Stimulated activated CD8-positive, alpha-beta memory T cell treated with anti-CD3 and anti-CD28 coated beads, Interleukin-4, amount 100 ng/mL, for 1 hour (primary cell): ENCODE results near the gene BZW2.

Source experiments
- DNase-seq, 2 donors: peaks; one replicate each; pipeline ENCODE4 v3.0.0-alpha.2; 2020; ENCODE audit warnings: low read depth in 2 of 2, low spot score in 1 of 2

BZW2 gene

GRCh38 chr7:16645593-16646471 is at the start of gene BZW2, which contains the start of gene ANKMY2:
Gene BZW2 (plus strand): TSS chr7:16646181. CDS start chr7:16665444, 19,263 bp downstream.
Gene ANKMY2 (minus strand): TSS chr7:16645754. CDS start chr7:16645573, 181 bp downstream.
- DNase-seq = peak; percentile 84 to 85

GRCh38 chr7:16598015-16598414 is 48.0 kb upstream of the BZW2 start:
- DNase-seq = no peak

DNA sequence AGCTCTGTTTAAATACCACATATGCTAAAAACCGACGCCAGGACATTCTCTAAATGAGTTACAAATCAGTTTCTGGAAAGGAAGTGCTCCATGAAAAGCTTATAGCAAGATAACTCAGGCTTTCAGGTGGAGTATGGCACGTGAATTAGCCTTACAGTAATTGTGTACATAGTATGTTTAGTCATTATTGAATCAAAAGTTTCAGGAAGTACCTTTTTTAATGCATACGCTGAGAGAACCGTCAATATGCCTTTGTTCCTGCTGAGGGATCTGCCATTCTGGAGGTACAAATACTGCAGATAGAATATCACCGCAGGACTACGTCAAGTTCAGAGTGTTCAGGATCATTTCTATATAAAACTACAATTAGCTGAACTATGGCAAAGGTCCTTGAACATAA is 46.1 kb upstream of the BZW2 start:
- DNase-seq = no peak

GRCh38 chr7:16603633-16604032 is 42.3 kb upstream of the BZW2 start:
- DNase-seq = no peak

- no peak for DNase-seq
These were observed 41.9 kb upstream of the BZW2 start for GRCh38 chr7:16604054-16604453.

GRCh38 chr7:16606704-16607103 is 39.3 kb upstream of the BZW2 start:
- no peak for DNase-seq

- no peak for DNase-seq
These were observed 36.0 kb upstream of the BZW2 start for GRCh38 chr7:16609842-16610450.

DNA sequence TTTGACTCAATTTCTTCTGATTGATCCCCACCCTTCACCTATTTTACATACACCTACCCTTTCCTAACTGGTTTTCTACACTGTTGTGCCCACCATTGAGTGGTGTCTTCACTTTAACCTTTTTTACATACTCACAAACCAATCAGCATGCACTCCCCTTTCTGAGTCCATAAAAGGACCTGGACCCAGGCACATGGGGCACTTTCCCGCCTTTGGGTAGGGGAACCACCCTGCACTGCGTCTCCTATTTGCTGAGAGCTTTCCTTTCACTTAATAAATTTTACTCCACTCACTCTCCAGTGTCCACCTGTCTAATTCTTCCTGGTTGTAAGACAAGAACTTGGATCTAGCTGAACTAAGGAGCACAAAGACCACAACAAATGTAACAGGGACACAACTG is 34.3 kb upstream of the BZW2 start:
- DNase-seq = no peak

DNA sequence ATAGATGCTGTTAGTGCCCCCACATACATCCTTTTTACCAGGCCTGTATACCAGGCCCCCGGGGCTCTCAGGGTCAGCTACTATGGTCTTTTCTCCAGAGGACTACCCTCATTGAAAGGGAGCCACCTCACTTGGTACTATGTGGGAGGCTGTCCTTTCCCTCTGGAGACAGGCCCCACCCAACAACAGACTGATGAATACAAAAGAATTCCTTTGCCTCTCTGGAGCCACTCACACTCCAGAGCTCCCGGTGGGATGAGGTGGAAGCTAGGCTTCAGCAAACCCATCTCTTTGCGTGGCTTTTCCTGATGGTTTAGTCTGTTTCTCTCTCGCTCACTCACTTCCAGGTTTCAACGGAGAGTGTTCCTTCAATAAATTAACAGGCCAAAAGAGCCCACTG is 30.8 kb upstream of the BZW2 start:
- DNase-seq = no peak

DNA sequence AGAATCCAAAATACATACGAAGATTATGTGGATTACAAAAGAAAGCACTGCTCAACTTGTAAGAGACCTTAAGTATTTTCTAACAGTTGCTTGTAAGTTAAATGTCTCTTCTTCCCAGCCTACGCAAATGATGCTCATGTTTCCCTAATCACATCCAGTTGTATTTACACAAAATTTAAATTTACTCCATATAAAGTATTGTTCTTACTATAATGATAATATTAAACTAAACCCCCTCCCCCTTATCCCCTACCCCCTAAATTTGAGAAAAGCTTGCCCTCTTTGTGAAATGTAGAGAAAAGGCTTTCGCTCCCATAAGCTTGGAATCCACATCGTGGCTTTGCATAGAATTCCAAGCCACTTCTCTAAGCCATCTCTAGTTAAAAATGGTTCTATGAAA is 29.9 kb upstream of the BZW2 start:
- DNase-seq = no peak

DNA sequence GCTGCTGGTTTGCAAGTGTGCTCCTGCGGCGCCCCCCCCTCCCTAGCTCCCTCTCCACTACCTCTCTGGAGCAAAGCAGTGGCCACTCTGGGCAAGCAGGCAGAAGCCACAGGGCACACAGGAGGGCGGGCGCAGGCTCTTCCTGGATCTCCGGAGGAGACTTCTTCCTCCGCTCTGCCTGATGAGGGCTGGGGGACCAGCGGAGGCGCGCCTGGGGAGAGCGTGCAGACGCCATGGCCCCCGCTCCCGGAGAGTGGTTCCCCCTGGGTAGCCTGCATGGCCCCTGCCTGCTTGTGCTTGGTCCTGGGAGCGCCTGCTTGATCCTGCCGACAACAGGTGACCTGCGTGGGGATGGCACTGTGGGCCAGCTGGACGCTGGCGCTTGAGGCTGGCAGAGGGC is 29.4 kb upstream of the BZW2 start:
- no peak for DNase-seq

DNA sequence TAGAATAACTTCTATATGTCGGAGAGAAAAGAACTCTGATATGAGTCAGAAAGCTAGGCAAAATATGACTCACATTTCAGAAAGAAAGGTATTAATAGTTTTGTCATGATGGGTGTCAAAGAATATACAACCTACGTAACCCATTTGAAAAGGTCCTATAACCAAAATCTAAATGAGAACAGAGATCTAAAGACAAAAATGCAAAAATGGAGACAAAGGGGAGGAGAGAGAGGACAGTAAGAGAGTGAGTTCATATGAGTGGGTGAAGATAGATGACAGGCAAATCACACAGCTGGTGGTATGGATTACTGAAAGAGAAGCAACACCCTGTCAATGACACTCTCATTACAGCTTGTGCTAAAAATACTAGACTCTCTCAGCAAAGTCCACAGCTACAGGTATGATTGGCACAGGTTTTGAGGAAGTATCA is 26.0 kb upstream of the BZW2 start:
- DNase-seq = no peak

GRCh38 chr7:16626388-16626787 is 19.6 kb upstream of the BZW2 start:
- no peak for DNase-seq

GRCh38 chr7:16627236-16627635 is 18.7 kb upstream of the BZW2 start:
- no peak for DNase-seq

DNA sequence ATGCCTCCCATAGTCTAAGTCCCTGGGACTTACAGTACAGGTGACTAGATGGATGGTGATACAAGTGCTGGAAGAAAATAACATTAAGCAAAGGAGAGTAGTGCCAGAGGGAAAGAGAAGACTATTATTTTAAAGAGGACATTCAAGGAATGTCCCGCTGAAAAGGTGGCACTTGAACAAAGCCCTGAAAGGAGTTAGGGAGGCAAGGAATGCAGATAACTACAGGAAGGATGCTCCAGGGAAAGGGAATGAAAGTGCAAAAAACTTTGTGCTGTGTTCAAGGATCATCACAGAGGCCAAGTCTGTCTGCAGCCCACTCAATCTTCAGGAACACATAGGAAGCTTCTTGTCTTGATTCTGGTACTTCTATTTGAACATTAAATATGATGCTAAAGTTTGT is 15.3 kb upstream of the BZW2 start:
- no peak for DNase-seq

DNA sequence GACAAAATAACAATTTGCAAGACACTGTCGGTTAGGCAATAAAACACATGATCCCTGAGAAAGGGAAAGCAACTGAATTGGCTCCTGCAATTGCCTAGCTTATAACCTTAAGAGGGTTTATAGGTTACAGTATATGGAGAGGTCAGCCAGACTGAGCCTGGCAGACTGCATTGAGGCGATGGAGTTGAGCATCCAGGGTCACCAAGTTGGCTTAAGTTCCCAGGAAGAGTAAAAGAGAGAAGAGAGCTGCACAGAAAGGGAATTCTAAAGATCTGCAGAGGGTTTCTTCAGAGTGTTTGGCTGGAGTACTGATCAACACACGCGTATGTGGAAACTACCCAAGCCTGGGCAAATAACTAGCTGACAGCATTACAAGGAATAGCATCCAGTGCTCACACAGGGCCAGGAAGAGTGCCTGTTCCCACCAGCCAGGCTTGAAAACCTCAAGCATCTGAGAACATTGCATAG is 11.7 kb upstream of the BZW2 start:
- DNase-seq = no peak

DNA sequence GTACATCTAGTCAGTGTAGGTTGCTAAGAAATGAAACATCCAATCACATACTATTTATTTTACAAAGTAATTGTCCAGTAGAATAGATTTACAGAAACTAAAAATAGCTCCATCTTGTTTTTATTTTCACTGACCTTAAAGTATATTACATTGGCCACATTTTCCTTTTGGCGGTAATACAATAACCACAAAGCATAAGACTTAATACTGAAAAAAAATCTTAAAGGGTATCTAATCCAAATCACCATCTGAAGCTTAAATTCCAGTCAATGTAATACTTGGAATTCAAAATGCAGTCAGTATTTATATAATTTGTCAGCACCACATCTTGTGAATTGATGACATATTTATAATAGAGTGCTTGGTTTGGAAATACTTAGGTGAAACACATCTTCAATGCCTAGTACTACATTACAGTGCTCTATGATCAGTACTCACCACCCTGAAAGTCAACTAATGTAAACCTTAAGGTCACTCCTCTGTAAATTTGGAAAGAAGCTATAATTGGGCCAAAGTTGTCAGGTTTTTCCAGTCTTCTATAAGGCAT is 9.4 kb upstream of the BZW2 start:
- DNase-seq = no peak

GRCh38 chr7:16637379-16637778 is 8.6 kb upstream of the BZW2 start:
- DNase-seq = no peak

GRCh38 chr7:16638282-16639280 is 7.4 kb upstream of the BZW2 start:
- DNase-seq = no peak

- DNase-seq = no peak
These were observed 1.8 kb upstream of the BZW2 start for GRCh38 chr7:16644157-16644556.
